HCT116 (cell line): ENCODE measurements around the gene GSK3A. TPM values are rescaled to one million over a fixed set of nuclear protein-coding genes. Genes with fewer than 3 reads are reported as not detected.

Source experiments
- ATAC-seq: fragments of 200-7000 bp; cut with Tn5 transposase; 2 replicates; pipeline ENCODE4 v1.9.1; 2020; ENCODE audit warnings: mild to moderate bottlenecking, moderate library complexity
- BruUV-seq: library from RNA; stranded (reverse); fragments of 400-500 nt; replicated peaks from 2 replicates; lab custom pipeline; 2021; lab: Mats Ljungman, UMichigan
- CTCF ChIA-PET: fragments of 300-600 bp; sonication (Branson Sonifier 250); formaldehyde crosslinking; loops from one replicate; lab custom pipeline; 2021; ENCODE audit warnings: antibody characterized with exemption; lab: Charles Lee
- POLR2A ChIA-PET: fragments of 300-600, 350-600 bp; sonication (Branson Sonifier 250); formaldehyde crosslinking; loops from one replicate; lab custom pipeline; 2021; ENCODE audit warnings: antibody characterized with exemption; lab: Charles Lee
- RAD21 ChIA-PET, 2 experiments: fragments of 300-600 bp; sonication (Branson Sonifier 250); formaldehyde crosslinking; loops; one replicate each; lab custom pipeline; 2023; ENCODE audit warnings: low total read pairs in 2 of 2; ENCODE audit not compliant: uncharacterized antibody in 2 of 2, unreplicated experiment in 2 of 2, low non-redundant PET in 1 of 2; lab: Charles Lee
- DNase-seq: peaks from one replicate; pipeline ENCODE4 v3.0.0-alpha.2; 2010; ENCODE audit warnings: low read depth, low spot score
- H2AFZ ChIP-seq: fragments of 200-600 bp; shearing (Covaris generic), sonication (generic); 2 replicates; pipeline ENCODE4 v1.6.1; 2017; ENCODE audit warnings: low read depth, mixed run types, mixed read lengths, antibody characterized with exemption, low read length; ENCODE audit not compliant: poor library complexity, severe bottlenecking
- H3K27ac ChIP-seq: 2 replicates; pipeline ENCODE4 v1.5.1; 2012; ENCODE audit warnings: low read depth, low read length
- H3K27me3 ChIP-seq: fragments of 200-600 bp; sonication (generic); 2 replicates; pipeline ENCODE4 v1.6.1; 2016; ENCODE audit warnings: mixed run types, low read length, mixed read lengths; ENCODE audit not compliant: insufficient read depth
- H3K36me3 ChIP-seq, 2 experiments: fragments of 200-500 bp in 1 of 2; fragments of 200-600 bp in 1 of 2; sonication (Bioruptor generic) in 1 of 2; sonication (generic) in 1 of 2; 2 replicates each; pipeline versions ENCODE4 v1.5.1 to v1.6.1; 2014 to 2016; ENCODE audit warnings: low read length in 2 of 2, inconsistent platforms in 1 of 2, mixed read lengths in 1 of 2, mixed run types in 1 of 2; ENCODE audit not compliant: insufficient read depth in 2 of 2, control insufficient read depth in 1 of 2
- H3K4me1 ChIP-seq, 2 experiments: fragments of 200-600 bp in 1 of 2; sonication (generic) in 1 of 2; 2 replicates each; pipeline versions ENCODE4 v1.5.1 to v1.6.1; 2012 to 2017; ENCODE audit warnings: low read length in 2 of 2, inconsistent platforms in 1 of 2, mild to moderate bottlenecking in 1 of 2, mixed read lengths in 1 of 2, mixed run types in 1 of 2, moderate library complexity in 1 of 2; ENCODE audit not compliant: insufficient read depth in 2 of 2, control insufficient read depth in 1 of 2
- H3K4me2 ChIP-seq: fragments of 200-600 bp; sonication (generic); 2 replicates; pipeline ENCODE4 v1.6.1; 2017; ENCODE audit warnings: mixed run types, low read length, mixed read lengths
- H3K4me3 ChIP-seq, 2 experiments: fragments of 200-600 bp in 1 of 2; sonication (generic) in 1 of 2; replicated peaks in 1 of 2; 2 replicates each; pipeline ENCODE4 v1.5.1; 2011 to 2016; ENCODE audit warnings: low read length in 2 of 2, control low read depth in 1 of 2, low read depth in 1 of 2, mild to moderate bottlenecking in 1 of 2, mixed read lengths in 1 of 2, mixed run types in 1 of 2
- H3K79me2 ChIP-seq: fragments of 200-600 bp; sonication (generic); 2 replicates; pipeline ENCODE4 v1.6.1; 2017; ENCODE audit warnings: mild to moderate bottlenecking, mixed run types, low read length, moderate library complexity, mixed read lengths; ENCODE audit not compliant: insufficient read depth
- H3K9ac ChIP-seq: fragments of 200-600 bp; sonication (generic); 2 replicates; pipeline ENCODE4 v1.6.1; 2016; ENCODE audit warnings: low read length, mixed read lengths
- H3K9me2 ChIP-seq: fragments of 200-600 bp; sonication (generic), shearing (Covaris generic); 2 replicates; pipeline ENCODE4 v1.6.1; 2017; ENCODE audit warnings: mixed run types, mild to moderate bottlenecking, moderate library complexity; ENCODE audit not compliant: insufficient read depth
- H3K9me3 ChIP-seq, 2 experiments: fragments of 200-500 bp in 1 of 2; fragments of 200-600 bp in 1 of 2; sonication (Bioruptor generic) in 1 of 2; sonication (generic) in 1 of 2; 2 replicates each; pipeline ENCODE4 v1.6.1; 2014 to 2017; ENCODE audit warnings: low read length in 2 of 2, mixed read lengths in 2 of 2, inconsistent platforms in 1 of 2, low read depth in 1 of 2, mild to moderate bottlenecking in 1 of 2, mixed run types in 1 of 2, moderate library complexity in 1 of 2; ENCODE audit not compliant: control insufficient read depth in 1 of 2, insufficient read depth in 1 of 2
- H4K20me1 ChIP-seq: fragments of 200-600 bp; sonication (generic), shearing (Covaris generic); 2 replicates; pipeline ENCODE4 v1.6.1; 2017; ENCODE audit warnings: mixed run types, mild to moderate bottlenecking, moderate library complexity; ENCODE audit not compliant: insufficient read depth
- CBX3 ChIP-seq: IDR thresholded peaks from 2 replicates; pipeline ENCODE4 v1.6.1; 2012; ENCODE audit warnings: low read depth
- CEBPB ChIP-seq: IDR thresholded peaks from 2 replicates; pipeline ENCODE4 v1.6.1; 2012; ENCODE audit warnings: low read depth
- EGR1 ChIP-seq: IDR thresholded peaks from 2 replicates; pipeline ENCODE4 v1.6.1; 2012; ENCODE audit warnings: low read depth
- ELF1 ChIP-seq: IDR thresholded peaks from 2 replicates; pipeline ENCODE4 v1.6.1; 2012; ENCODE audit warnings: low read depth, borderline replicate concordance
- EZH2phosphoT487 ChIP-seq: fragments of 200-600 bp; IDR thresholded peaks from 2 replicates; pipeline ENCODE4 v1.6.1; 2018; ENCODE audit warnings: antibody characterized with exemption, borderline replicate concordance
- FOSL1 ChIP-seq: IDR thresholded peaks from 2 replicates; pipeline ENCODE4 v1.6.1; 2012; ENCODE audit warnings: low read depth
- JUND ChIP-seq: IDR thresholded peaks from 2 replicates; pipeline ENCODE4 v1.6.1; 2012
- MAX ChIP-seq: IDR thresholded peaks from 2 replicates; pipeline ENCODE4 v1.6.1; 2012
- POLR2AphosphoS5 ChIP-seq: IDR thresholded peaks from 2 replicates; pipeline ENCODE4 v1.6.1; 2011; ENCODE audit warnings: mild to moderate bottlenecking, low read depth, low read length, moderate library complexity
- RAD21 ChIP-seq: IDR thresholded peaks from 2 replicates; pipeline ENCODE4 v1.6.1; 2012; ENCODE audit warnings: low read depth, mild to moderate bottlenecking
- SRF ChIP-seq: IDR thresholded peaks from 2 replicates; pipeline ENCODE4 v1.6.1; 2012; ENCODE audit warnings: low read depth
- TCF7L2 ChIP-seq: IDR thresholded peaks from 2 replicates; pipeline ENCODE4 v1.7.0; 2011; ENCODE audit warnings: borderline replicate concordance, inconsistent platforms; ENCODE audit not compliant: insufficient read depth, insufficient read length; ENCODE audit errors: extremely low read depth
- ZFX ChIP-seq: fragments of 450-650 bp; IDR thresholded peaks from 2 replicates; pipeline ENCODE4 v1.6.1; 2017
- ZNF274 ChIP-seq: fragments of 200-500 bp; sonication (Bioruptor generic); IDR thresholded peaks from 2 replicates; pipeline ENCODE4 v1.6.1; 2014; ENCODE audit warnings: mild to moderate bottlenecking, low read depth, low read length, inconsistent platforms
- intact Hi-C: fragments of 100-400 bp; cut with micrococcal nuclease; formaldehyde crosslinking; loops from 2 replicates; pipeline ENCODE4 v1.10.0; 2022
- total RNA-seq: library from RNA; stranded (reverse); gene quantifications from one replicate; pipeline ENCODE4 v1.2.1, GENCODE V29; 2021; ENCODE audit not compliant: unreplicated experiment
- TF ChIP-seq, protein P1 (sequence below), 3 experiments: fragments of 200-600 bp in 1 of 3; sonication (generic) in 1 of 3; IDR thresholded peaks in 2 of 3; conservative IDR thresholded peaks in 1 of 3; 2 replicates each; pipeline ENCODE4 v1.5.1; 2012 to 2017; ENCODE audit warnings: low read depth in 2 of 3, low read length in 2 of 3, antibody characterized with exemption in 1 of 3, borderline replicate concordance in 1 of 3, control low read depth in 1 of 3, mild to moderate bottlenecking in 1 of 3, mixed read lengths in 1 of 3, mixed run types in 1 of 3, moderate library complexity in 1 of 3; ENCODE audit not compliant: insufficient read depth in 1 of 3
- TF ChIP-seq, protein P2 (sequence below): IDR thresholded peaks from 2 replicates; pipeline ENCODE4 v1.6.1; 2012; ENCODE audit warnings: low read depth
- TF ChIP-seq, protein P3 (sequence below): IDR thresholded peaks from 2 replicates; pipeline ENCODE4 v1.6.1; 2012

GSK3A gene
- total RNA-seq, 1 experiment from 2014 or later: 57.2 TPM

DNA sequence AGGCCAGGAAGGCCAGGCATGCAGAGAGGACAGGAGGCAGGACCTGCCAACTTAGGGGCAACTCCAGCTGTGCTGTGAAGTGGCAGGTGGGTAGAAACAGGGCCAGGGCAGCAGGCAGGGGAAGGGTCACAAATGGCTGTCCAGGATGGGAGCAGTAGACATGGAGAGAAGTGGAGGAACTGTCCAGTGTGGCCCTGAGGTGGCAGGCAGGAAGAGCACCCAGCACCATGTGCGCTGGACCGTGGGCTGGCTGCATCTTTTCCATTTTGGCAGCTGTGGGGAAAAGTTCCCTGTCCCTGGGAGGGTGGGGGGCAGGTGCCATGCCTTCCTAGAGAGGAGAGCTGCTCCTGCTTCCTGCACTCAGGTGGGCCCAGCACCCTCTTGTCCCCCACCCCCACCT, 38.7 kb downstream of the GSK3A start:
- no peak for DNase-seq
- ChIA-PET CTCF (no interaction called here), POLR2A (no interaction called here), RAD21 (no interaction called here)
- peaks cover 11 to 51% of the 10 kb centered on the region in 2 experiments for H3K4me1 ChIP-seq
- no peaks in the 10 kb centered on the region for H3K9me3 ChIP-seq
- H3K4me3 ChIP-seq: no peak overlapping the region
- H3K4me2 ChIP-seq: no peak overlapping the region
- H3K79me2 ChIP-seq: peaks cover 92% of the 10 kb centered on the region
- H3K9me2 ChIP-seq: no peaks in the 10 kb centered on the region
- 0 out of 2 replicates have a peak, but pooled peaks cover 6% of the 10 kb centered on the region for H4K20me1 ChIP-seq
- intact Hi-C loops: no loop called here
- H3K27me3 ChIP-seq: no peaks in the 10 kb centered on the region
- no peak overlapping the region for H3K27ac ChIP-seq
- TF ChIP-seq FOSL1 (no peak), RAD21 (no peak), TCF7L2 (no peak), EGR1 (no peak), EZH2phosphoT487 (no peak), SRF (no peak), JUND (no peak), ZNF274 (no peak), ZFX (no peak), MAX (no peak), CEBPB (no peak), CBX3 (no peak), ELF1 (no peak), POLR2AphosphoS5 (no peak)
- TF ChIP-seq, protein P1, sequence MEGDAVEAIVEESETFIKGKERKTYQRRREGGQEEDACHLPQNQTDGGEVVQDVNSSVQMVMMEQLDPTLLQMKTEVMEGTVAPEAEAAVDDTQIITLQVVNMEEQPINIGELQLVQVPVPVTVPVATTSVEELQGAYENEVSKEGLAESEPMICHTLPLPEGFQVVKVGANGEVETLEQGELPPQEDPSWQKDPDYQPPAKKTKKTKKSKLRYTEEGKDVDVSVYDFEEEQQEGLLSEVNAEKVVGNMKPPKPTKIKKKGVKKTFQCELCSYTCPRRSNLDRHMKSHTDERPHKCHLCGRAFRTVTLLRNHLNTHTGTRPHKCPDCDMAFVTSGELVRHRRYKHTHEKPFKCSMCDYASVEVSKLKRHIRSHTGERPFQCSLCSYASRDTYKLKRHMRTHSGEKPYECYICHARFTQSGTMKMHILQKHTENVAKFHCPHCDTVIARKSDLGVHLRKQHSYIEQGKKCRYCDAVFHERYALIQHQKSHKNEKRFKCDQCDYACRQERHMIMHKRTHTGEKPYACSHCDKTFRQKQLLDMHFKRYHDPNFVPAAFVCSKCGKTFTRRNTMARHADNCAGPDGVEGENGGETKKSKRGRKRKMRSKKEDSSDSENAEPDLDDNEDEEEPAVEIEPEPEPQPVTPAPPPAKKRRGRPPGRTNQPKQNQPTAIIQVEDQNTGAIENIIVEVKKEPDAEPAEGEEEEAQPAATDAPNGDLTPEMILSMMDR (IDR thresholded peaks at IDR 0.05 in 2 of 3, conservative IDR thresholded peaks at IDR 0.05 in 1 of 3; ENCODE audit: borderline replicate concordance in 1 of 3, insufficient read depth in 1 of 3, low read depth in 2 of 3, low read length in 2 of 3): no peak
- TF ChIP-seq, protein P2, sequence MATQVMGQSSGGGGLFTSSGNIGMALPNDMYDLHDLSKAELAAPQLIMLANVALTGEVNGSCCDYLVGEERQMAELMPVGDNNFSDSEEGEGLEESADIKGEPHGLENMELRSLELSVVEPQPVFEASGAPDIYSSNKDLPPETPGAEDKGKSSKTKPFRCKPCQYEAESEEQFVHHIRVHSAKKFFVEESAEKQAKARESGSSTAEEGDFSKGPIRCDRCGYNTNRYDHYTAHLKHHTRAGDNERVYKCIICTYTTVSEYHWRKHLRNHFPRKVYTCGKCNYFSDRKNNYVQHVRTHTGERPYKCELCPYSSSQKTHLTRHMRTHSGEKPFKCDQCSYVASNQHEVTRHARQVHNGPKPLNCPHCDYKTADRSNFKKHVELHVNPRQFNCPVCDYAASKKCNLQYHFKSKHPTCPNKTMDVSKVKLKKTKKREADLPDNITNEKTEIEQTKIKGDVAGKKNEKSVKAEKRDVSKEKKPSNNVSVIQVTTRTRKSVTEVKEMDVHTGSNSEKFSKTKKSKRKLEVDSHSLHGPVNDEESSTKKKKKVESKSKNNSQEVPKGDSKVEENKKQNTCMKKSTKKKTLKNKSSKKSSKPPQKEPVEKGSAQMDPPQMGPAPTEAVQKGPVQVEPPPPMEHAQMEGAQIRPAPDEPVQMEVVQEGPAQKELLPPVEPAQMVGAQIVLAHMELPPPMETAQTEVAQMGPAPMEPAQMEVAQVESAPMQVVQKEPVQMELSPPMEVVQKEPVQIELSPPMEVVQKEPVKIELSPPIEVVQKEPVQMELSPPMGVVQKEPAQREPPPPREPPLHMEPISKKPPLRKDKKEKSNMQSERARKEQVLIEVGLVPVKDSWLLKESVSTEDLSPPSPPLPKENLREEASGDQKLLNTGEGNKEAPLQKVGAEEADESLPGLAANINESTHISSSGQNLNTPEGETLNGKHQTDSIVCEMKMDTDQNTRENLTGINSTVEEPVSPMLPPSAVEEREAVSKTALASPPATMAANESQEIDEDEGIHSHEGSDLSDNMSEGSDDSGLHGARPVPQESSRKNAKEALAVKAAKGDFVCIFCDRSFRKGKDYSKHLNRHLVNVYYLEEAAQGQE: no peak
- TF ChIP-seq, protein P3, sequence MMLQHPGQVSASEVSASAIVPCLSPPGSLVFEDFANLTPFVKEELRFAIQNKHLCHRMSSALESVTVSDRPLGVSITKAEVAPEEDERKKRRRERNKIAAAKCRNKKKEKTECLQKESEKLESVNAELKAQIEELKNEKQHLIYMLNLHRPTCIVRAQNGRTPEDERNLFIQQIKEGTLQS: no peak
- H3K36me3 ChIP-seq: peaks cover 24 to 61% of the 10 kb centered on the region in 2 experiments
- no peak overlapping the region for H2AFZ ChIP-seq
- no peak overlapping the region for H3K9ac ChIP-seq
- no TSS peak for BruUV-seq
- ATAC-seq: no peak
